ENCODE results near the gene HNRNPU.

The HNRNPU gene

DNA sequence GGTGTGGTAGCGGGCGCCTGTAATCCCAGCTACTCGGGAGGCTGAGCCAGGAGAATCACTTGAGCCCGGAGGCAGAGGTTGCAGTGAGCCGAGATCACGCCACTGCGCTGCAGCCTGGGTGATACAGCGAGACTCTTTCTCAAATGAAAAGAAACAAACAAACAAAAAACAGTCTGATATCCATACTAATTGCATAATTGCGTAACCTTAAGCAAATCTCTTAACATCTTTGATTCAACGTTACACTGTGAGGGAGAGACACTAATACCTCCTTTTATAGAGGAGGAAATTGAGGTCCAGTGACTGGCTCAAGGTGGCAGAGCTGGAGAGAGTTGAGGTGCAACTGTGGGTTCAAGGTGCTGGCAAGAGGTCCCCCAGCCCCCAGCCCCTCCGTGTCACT is 41.5 kb downstream of the HNRNPU start:
- Histone ChIP-seq H3K36me3 (ENCODE audit: control insufficient read depth in 4 of 4, insufficient read depth in 4 of 4, low read length in 3 of 4) (no peaks in the 10 kb centered on the region), H3K27ac (ENCODE audit: insufficient read depth in 1 of 2, low read depth in 1 of 2, low read length in 2 of 2, poor library complexity in 1 of 2, severe bottlenecking in 2 of 2) (no peak overlapping the region), H3K4me3 (ENCODE audit: control insufficient read depth in 1 of 7, extremely low read depth in 1 of 7, insufficient read depth in 4 of 7, low read depth in 2 of 7, low read length in 6 of 7) (no peak overlapping the region), H3K27me3 (replicated peaks in 2 of 5; ENCODE audit: control insufficient read depth in 4 of 5, insufficient read depth in 5 of 5, low read length in 4 of 5) (no peaks in the 10 kb centered on the region), H3K4me1 (ENCODE audit: control extremely low read depth in 1 of 4, control insufficient read depth in 4 of 4, insufficient read depth in 4 of 4, low read length in 3 of 4) (no peaks in the 10 kb centered on the region), H3K9me3 (ENCODE audit: control extremely low read depth in 1 of 5, control insufficient read depth in 4 of 5, insufficient read depth in 2 of 5, low read depth in 1 of 5, low read length in 4 of 5) (no peaks in the 10 kb centered on the region)
- 98% methylated on average over 6 of the region's 11 CpGs for WGBS (ENCODE audit: insufficient coverage)
- DNase-seq = no peak
- ChIA-PET CTCF (no interaction called here), POLR2A (no interaction called here)

DNA sequence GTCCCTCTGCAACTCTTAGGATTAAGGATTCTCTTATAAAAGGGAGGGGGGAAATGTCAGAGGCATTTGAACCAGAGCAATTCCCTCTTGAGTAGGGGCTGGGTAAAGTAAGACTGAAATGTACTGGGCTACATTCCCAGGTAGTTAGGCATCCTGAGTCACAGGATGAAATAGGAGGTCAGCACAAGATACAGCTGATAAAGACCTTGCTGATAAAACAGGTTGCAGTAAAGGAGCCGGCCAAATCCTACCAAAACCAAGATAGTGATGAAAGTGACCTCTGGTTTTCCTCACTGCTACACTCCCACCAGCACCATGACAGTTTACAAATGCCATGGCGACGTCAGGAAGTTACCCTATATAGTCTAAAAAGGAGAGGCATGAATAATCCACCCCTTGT is 43.2 kb downstream of the HNRNPU start:
- no CpG with 5 or more reads among the region's 3 CpGs for WGBS (ENCODE audit: insufficient coverage)
- Histone ChIP-seq H3K27ac (ENCODE audit: insufficient read depth in 1 of 2, low read depth in 1 of 2, low read length in 2 of 2, poor library complexity in 1 of 2, severe bottlenecking in 2 of 2) (no peak overlapping the region), H3K27me3 (replicated peaks in 2 of 5; ENCODE audit: control insufficient read depth in 4 of 5, insufficient read depth in 5 of 5, low read length in 4 of 5) (no peaks in the 10 kb centered on the region), H3K36me3 (ENCODE audit: control insufficient read depth in 4 of 4, insufficient read depth in 4 of 4, low read length in 3 of 4) (no peaks in the 10 kb centered on the region), H3K9me3 (ENCODE audit: control extremely low read depth in 1 of 5, control insufficient read depth in 4 of 5, insufficient read depth in 2 of 5, low read depth in 1 of 5, low read length in 4 of 5) (no peaks in the 10 kb centered on the region), H3K4me1 (ENCODE audit: control extremely low read depth in 1 of 4, control insufficient read depth in 4 of 4, insufficient read depth in 4 of 4, low read length in 3 of 4) (peaks cover 0 to 7% (median 3%) of the 10 kb centered on the region in 4 experiments), H3K4me3 (ENCODE audit: control insufficient read depth in 1 of 7, extremely low read depth in 1 of 7, insufficient read depth in 4 of 7, low read depth in 2 of 7, low read length in 6 of 7) (no peak overlapping the region)
- no peak for DNase-seq
- ChIA-PET CTCF (no interaction called here), POLR2A (no interaction called here)

DNA sequence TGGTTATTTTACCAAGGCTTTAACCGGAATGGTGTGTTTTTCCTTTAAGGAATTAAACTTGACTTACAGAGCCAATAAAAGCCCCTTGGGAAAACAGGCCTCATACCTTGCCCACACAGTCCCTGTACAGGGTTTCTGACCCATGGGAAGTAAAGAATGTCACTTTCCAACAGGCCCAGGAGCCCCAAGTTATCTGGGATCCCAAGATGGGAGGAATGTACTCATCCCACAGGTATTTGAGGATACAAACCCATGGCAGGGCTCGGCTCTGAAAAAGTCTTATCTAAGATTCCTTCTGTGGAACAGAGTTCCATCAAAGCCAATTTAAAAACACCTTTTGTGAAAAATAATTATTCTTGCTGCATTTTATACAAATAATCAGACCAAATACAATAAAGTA is 44.2 kb downstream of the HNRNPU start:
- peaks cover 0 to 15% (median 9%) of the 10 kb centered on the region in 4 experiments for H3K4me1 ChIP-seq (ENCODE audit: control extremely low read depth in 1 of 4, control insufficient read depth in 4 of 4, insufficient read depth in 4 of 4, low read length in 3 of 4)
- no peaks in the 10 kb centered on the region for H3K27me3 ChIP-seq (replicated peaks in 2 of 5; ENCODE audit: control insufficient read depth in 4 of 5, insufficient read depth in 5 of 5, low read length in 4 of 5)
- H3K36me3 ChIP-seq (ENCODE audit: control insufficient read depth in 4 of 4, insufficient read depth in 4 of 4, low read length in 3 of 4) = no peaks in the 10 kb centered on the region
- ChIA-PET POLR2A (no interaction called here), CTCF (interaction anchor here (1.1 kb wide), 1 partner anchor 10 kb away, joined by 3 read pairs; no protein-coding TSS in a partner anchor)
- H3K27ac ChIP-seq (ENCODE audit: insufficient read depth in 1 of 2, low read depth in 1 of 2, low read length in 2 of 2, poor library complexity in 1 of 2, severe bottlenecking in 2 of 2) = no peak overlapping the region
- 100% methylated on average over 1 of the region's 2 CpGs for WGBS (ENCODE audit: insufficient coverage)
- no peak overlapping the region for H3K4me3 ChIP-seq (ENCODE audit: control insufficient read depth in 1 of 7, extremely low read depth in 1 of 7, insufficient read depth in 4 of 7, low read depth in 2 of 7, low read length in 6 of 7)
- no peaks in the 10 kb centered on the region for H3K9me3 ChIP-seq (ENCODE audit: control extremely low read depth in 1 of 5, control insufficient read depth in 4 of 5, insufficient read depth in 2 of 5, low read depth in 1 of 5, low read length in 4 of 5)
- DNase-seq = no peak

- ChIA-PET CTCF (interaction anchor here (1.2 kb wide), 1 partner anchor 16 kb away, joined by 3 read pairs; no protein-coding TSS in a partner anchor), POLR2A (no interaction called here)
- Histone ChIP-seq H3K4me3 (ENCODE audit: control insufficient read depth in 1 of 7, extremely low read depth in 1 of 7, insufficient read depth in 4 of 7, low read depth in 2 of 7, low read length in 6 of 7) (no peak overlapping the region), H3K9me3 (ENCODE audit: control extremely low read depth in 1 of 5, control insufficient read depth in 4 of 5, insufficient read depth in 2 of 5, low read depth in 1 of 5, low read length in 4 of 5) (no peaks in the 10 kb centered on the region), H3K4me1 (ENCODE audit: control extremely low read depth in 1 of 4, control insufficient read depth in 4 of 4, insufficient read depth in 4 of 4, low read length in 3 of 4) (peaks cover 0 to 18% (median 9%) of the 10 kb centered on the region in 4 experiments), H3K36me3 (ENCODE audit: control insufficient read depth in 4 of 4, insufficient read depth in 4 of 4, low read length in 3 of 4) (no peaks in the 10 kb centered on the region), H3K27ac (ENCODE audit: insufficient read depth in 1 of 2, low read depth in 1 of 2, low read length in 2 of 2, poor library complexity in 1 of 2, severe bottlenecking in 2 of 2) (no peak overlapping the region), H3K27me3 (replicated peaks in 2 of 5; ENCODE audit: control insufficient read depth in 4 of 5, insufficient read depth in 5 of 5, low read length in 4 of 5) (no peaks in the 10 kb centered on the region)
- WGBS (ENCODE audit: insufficient coverage) = 91% methylated on average over 9 of the region's 12 CpGs
- DNase-seq = no peak
Observed at GRCh38 chr1:244817415-244817894, 46.9 kb downstream of the HNRNPU start.

DNA sequence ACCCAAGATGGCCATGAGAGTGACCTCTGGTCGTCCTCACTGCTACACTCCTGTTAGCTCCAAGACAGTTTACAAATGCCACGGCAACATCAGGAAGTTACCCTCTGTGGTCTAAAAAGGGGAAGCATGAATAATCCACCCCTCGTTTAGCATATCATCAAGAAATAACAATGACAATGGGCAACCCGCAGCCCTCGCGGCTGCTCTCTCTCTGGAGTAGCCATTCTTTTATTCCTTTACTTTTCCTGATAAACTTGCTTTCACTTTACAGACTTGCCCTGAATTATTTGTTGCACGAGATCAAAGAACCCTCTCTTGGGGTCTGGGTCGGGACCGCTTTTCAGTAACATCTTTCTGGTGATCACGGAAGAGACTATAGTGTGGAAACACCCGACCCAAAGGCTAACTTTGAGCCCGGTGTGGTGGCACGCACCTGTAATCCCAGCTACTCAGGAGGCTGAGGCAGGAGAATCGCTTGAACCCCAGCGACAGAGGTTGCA is 48.7 kb downstream of the HNRNPU start:
- peak; percentile 83 to 91 (median 88) for DNase-seq
- H3K9me3 ChIP-seq (ENCODE audit: control extremely low read depth in 1 of 5, control insufficient read depth in 4 of 5, insufficient read depth in 2 of 5, low read depth in 1 of 5, low read length in 4 of 5) = no peaks in the 10 kb centered on the region
- CTCF ChIA-PET = interaction anchor here (1.1 to 1.4 kb wide), 2 partner anchors 10 to 12 kb away, joined by 3 to 7 read pairs; no protein-coding TSS in a partner anchor
- H3K36me3 ChIP-seq (ENCODE audit: control insufficient read depth in 4 of 4, insufficient read depth in 4 of 4, low read length in 3 of 4) = no peaks in the 10 kb centered on the region
- POLR2A ChIA-PET = interaction anchor here (0.7 kb wide), 1 partner anchor 19 kb away, joined by 4 read pairs; no protein-coding TSS in a partner anchor
- 27% methylated on average over 14 of the region's 15 CpGs for WGBS (ENCODE audit: insufficient coverage)
- H3K27me3 ChIP-seq (replicated peaks in 2 of 5; ENCODE audit: control insufficient read depth in 4 of 5, insufficient read depth in 5 of 5, low read length in 4 of 5) = peaks cover 0 to 3% (median under 1%) of the 10 kb centered on the region in 5 experiments
- H3K27ac ChIP-seq (ENCODE audit: insufficient read depth in 1 of 2, low read depth in 1 of 2, low read length in 2 of 2, poor library complexity in 1 of 2, severe bottlenecking in 2 of 2) = no peak overlapping the region
- peaks cover 0 to 18% (median 9%) of the 10 kb centered on the region in 4 experiments for H3K4me1 ChIP-seq (ENCODE audit: control extremely low read depth in 1 of 4, control insufficient read depth in 4 of 4, insufficient read depth in 4 of 4, low read length in 3 of 4)
- H3K4me3 ChIP-seq (ENCODE audit: control insufficient read depth in 1 of 7, extremely low read depth in 1 of 7, insufficient read depth in 4 of 7, low read depth in 2 of 7, low read length in 6 of 7) = peak overlapping the region in 6 of 7 experiments; percentile 22 to 77 (median 64)

DNA sequence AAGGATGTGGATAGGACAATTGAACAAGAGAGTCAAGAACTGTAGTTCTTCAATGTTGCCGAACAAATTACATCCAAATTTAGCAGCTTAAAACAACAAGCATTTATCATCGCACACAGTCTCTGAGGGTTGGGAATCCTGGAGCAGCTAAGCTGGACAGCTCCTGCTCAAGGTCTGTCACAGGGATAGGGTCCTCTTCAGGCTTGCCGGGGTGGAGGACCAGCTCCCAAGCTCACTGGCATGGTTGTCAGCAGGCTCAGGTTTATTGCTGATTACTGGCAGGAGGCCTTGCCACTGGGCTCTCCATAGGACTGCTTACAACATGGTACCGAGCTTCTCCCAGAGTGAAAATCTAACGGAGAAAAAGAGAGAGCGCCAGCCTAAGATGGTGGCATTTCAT is 51.0 kb downstream of the HNRNPU start:
- H3K27me3 ChIP-seq (replicated peaks in 2 of 5; ENCODE audit: control insufficient read depth in 4 of 5, insufficient read depth in 5 of 5, low read length in 4 of 5) = peaks cover 0 to 9% (median 2%) of the 10 kb centered on the region in 5 experiments

GRCh38 chr1:244810221-244810620 is 54.1 kb downstream of the HNRNPU start:
- H3K27ac ChIP-seq (ENCODE audit: insufficient read depth in 1 of 2, low read depth in 1 of 2, low read length in 2 of 2, poor library complexity in 1 of 2, severe bottlenecking in 2 of 2) = no peak overlapping the region
- WGBS (ENCODE audit: insufficient coverage) = 86% methylated on average over 22 of the region's 22 CpGs
- DNase-seq = no peak
- no peaks in the 10 kb centered on the region for H3K36me3 ChIP-seq (ENCODE audit: control insufficient read depth in 4 of 4, insufficient read depth in 4 of 4, low read length in 3 of 4)
- no peaks in the 10 kb centered on the region for H3K9me3 ChIP-seq (ENCODE audit: control extremely low read depth in 1 of 5, control insufficient read depth in 4 of 5, insufficient read depth in 2 of 5, low read depth in 1 of 5, low read length in 4 of 5)
- POLR2A ChIA-PET = no interaction called here
- no peak overlapping the region for H3K4me3 ChIP-seq (ENCODE audit: control insufficient read depth in 1 of 7, extremely low read depth in 1 of 7, insufficient read depth in 4 of 7, low read depth in 2 of 7, low read length in 6 of 7)
- H3K4me1 ChIP-seq (ENCODE audit: control extremely low read depth in 1 of 4, control insufficient read depth in 4 of 4, insufficient read depth in 4 of 4, low read length in 3 of 4) = peaks cover 0 to 4% (median under 1%) of the 10 kb centered on the region in 4 experiments
- peaks cover 0 to 17% (median 2%) of the 10 kb centered on the region in 5 experiments for H3K27me3 ChIP-seq (replicated peaks in 2 of 5; ENCODE audit: control insufficient read depth in 4 of 5, insufficient read depth in 5 of 5, low read length in 4 of 5)
- CTCF ChIA-PET = interaction anchor here (1.0 kb wide), 1 partner anchor 14 kb away, joined by 3 read pairs; no protein-coding TSS in a partner anchor

More for the DNA sequence above, 51.0 kb downstream of the HNRNPU start:
- H3K9me3 ChIP-seq (ENCODE audit: control extremely low read depth in 1 of 5, control insufficient read depth in 4 of 5, insufficient read depth in 2 of 5, low read depth in 1 of 5, low read length in 4 of 5) = no peaks in the 10 kb centered on the region
- H3K4me3 ChIP-seq (ENCODE audit: control insufficient read depth in 1 of 7, extremely low read depth in 1 of 7, insufficient read depth in 4 of 7, low read depth in 2 of 7, low read length in 6 of 7) = no peak overlapping the region
- H3K4me1 ChIP-seq (ENCODE audit: control extremely low read depth in 1 of 4, control insufficient read depth in 4 of 4, insufficient read depth in 4 of 4, low read length in 3 of 4) = peaks cover 0 to 18% (median 9%) of the 10 kb centered on the region in 4 experiments
- WGBS (ENCODE audit: insufficient coverage) = 88% methylated on average over 4 of the region's 6 CpGs
- no peak for DNase-seq
- no peaks in the 10 kb centered on the region for H3K36me3 ChIP-seq (ENCODE audit: control insufficient read depth in 4 of 4, insufficient read depth in 4 of 4, low read length in 3 of 4)
- CTCF ChIA-PET = interaction anchor here (1.0 to 2.9 kb wide), 6 partner anchors 11 to 229 kb away, joined by 3 to 11 read pairs (median 4); no protein-coding TSS in a partner anchor
- no peak overlapping the region for H3K27ac ChIP-seq (ENCODE audit: insufficient read depth in 1 of 2, low read depth in 1 of 2, low read length in 2 of 2, poor library complexity in 1 of 2, severe bottlenecking in 2 of 2)
- POLR2A ChIA-PET = no interaction called here
